ENCODE data around the gene FXR2. TPM values are rescaled to one million over a fixed set of nuclear protein-coding genes. Genes with fewer than 3 reads are reported as not detected.

The FXR2 gene
- total and polyA plus RNA-seq, 9 of the 15 experiments (the other 6 are each of a cell fraction or from before 2014, with no cell fraction given), result 2.0 to 49.3 (median 24.5) TPM

- TF ChIP-seq IRF9 (tag; IDR thresholded peaks at IDR 0.05) (no peak), ELK1 (CRISPR knock-in tag; IDR thresholded peaks at IDR 0.05) (no peak), ZNF121 (CRISPR knock-in tag; conservative IDR thresholded peaks at IDR 0.05) (no peak), HMGN3 (IDR thresholded peaks at IDR 0.05; ENCODE audit: borderline replicate concordance, extremely low read depth, insufficient read length, low read depth, low read length) (peak; percentile 77), KAT2B (IDR thresholded peaks at IDR 0.05; ENCODE audit: low read depth, low read length) (no peak), RHOXF2B (CRISPR knock-in tag; conservative IDR thresholded peaks at IDR 0.05) (no peak), FOXJ2 (tag; IDR thresholded peaks at IDR 0.05) (no peak), NR2C2 (CRISPR knock-in tag; IDR thresholded peaks at IDR 0.05) (0 out of 2 replicates have a peak, but pooled peaks have one; percentile 12), NR2C2 (tag; IDR thresholded peaks at IDR 0.05) (peak; percentile 29), ELF1 (tag; IDR thresholded peaks at IDR 0.05) (peak; percentile 81), ZBTB5 (IDR thresholded peaks at IDR 0.05) (no peak), CHD2 (IDR thresholded peaks at IDR 0.05; ENCODE audit: low read depth, low read length) (peak; percentile 88), NFRKB (IDR thresholded peaks at IDR 0.05; ENCODE audit: low read depth) (no peak; the same call in none of the 2 replicates), TFAP4 (CRISPR knock-in tag; IDR thresholded peaks at IDR 0.05; ENCODE audit: borderline replicate concordance) (peak; percentile 50), SRSF7 (optimal IDR thresholded peaks at IDR 0.05; ENCODE audit: low read depth, low read length) (peak; percentile 38), CBX1 (IDR thresholded peaks at IDR 0.05; ENCODE audit: low read depth) (peak; percentile 95), YY1 (IDR thresholded peaks at IDR 0.05; ENCODE audit: borderline replicate concordance in 1 of 3, control insufficient read depth in 1 of 3, extremely low read depth in 1 of 3, insufficient read depth in 3 of 3, insufficient read length in 1 of 3, insufficient replicate concordance in 2 of 3, low read depth in 1 of 3, low read length in 2 of 3) (no peak), E2F8 (IDR thresholded peaks at IDR 0.05; ENCODE audit: low read depth, partially characterized antibody) (peak; percentile 16), FOXP1 (CRISPR knock-in tag; IDR thresholded peaks at IDR 0.05) (no peak), MCM3 (IDR thresholded peaks at IDR 0.05) (no peak)
These were observed 41.9 kb downstream of the FXR2 start (continued) for GRCh38 chr17:7572588-7573323.

Data from K562 (cell line).